H9 (cell line): Measurements from ENCODE around the gene C6orf52. TPM values are rescaled to one million over a fixed set of nuclear protein-coding genes. Genes with fewer than 3 reads are reported as not detected.
A peak's percentile ranks its signal among the peaks of the same experiment; 100 is the strongest.

ENCODE experiments used
- DNase-seq: peaks from one replicate; pipeline ENCODE4 v3.0.0-alpha.2; 2017
- H2AFZ ChIP-seq: one replicate; pipeline ENCODE4 v1.6.1; 2013; ENCODE audit warnings: mild to moderate bottlenecking, low read length, control low read depth, moderate library complexity
- H2AK5ac ChIP-seq: 2 replicates; pipeline ENCODE4 v1.6.1; 2013; ENCODE audit warnings: low read length, control low read depth, mixed read lengths; ENCODE audit not compliant: insufficient read length
- H2BK120ac ChIP-seq: one replicate; pipeline ENCODE4 v1.6.1; 2013; ENCODE audit warnings: low read depth, mild to moderate bottlenecking, low read length, control low read depth, inconsistent platforms; ENCODE audit not compliant: poor library complexity, severe bottlenecking
- H2BK12ac ChIP-seq: 2 replicates; pipeline ENCODE4 v1.6.1; 2013; ENCODE audit warnings: low read length, control low read depth, mixed read lengths, low read depth; ENCODE audit not compliant: insufficient read length
- H2BK15ac ChIP-seq: 2 replicates; pipeline ENCODE4 v1.6.1; 2013; ENCODE audit warnings: low read depth, low read length, control low read depth
- H2BK20ac ChIP-seq: one replicate; pipeline ENCODE4 v1.6.1; 2013; ENCODE audit warnings: low read depth, mild to moderate bottlenecking, low read length, control low read depth, inconsistent platforms; ENCODE audit not compliant: poor library complexity, severe bottlenecking
- H2BK5ac ChIP-seq: 2 replicates; pipeline ENCODE4 v1.6.1; 2013; ENCODE audit warnings: low read length, control low read depth, mixed read lengths; ENCODE audit not compliant: insufficient read length
- H3K14ac ChIP-seq: 2 replicates; pipeline ENCODE4 v1.6.1; 2013; ENCODE audit warnings: low read length, control low read depth; ENCODE audit not compliant: insufficient read depth
- H3K18ac ChIP-seq: 2 replicates; pipeline ENCODE4 v1.6.1; 2013; ENCODE audit warnings: low read depth, mild to moderate bottlenecking, mixed read lengths, low read length, control low read depth; ENCODE audit not compliant: insufficient read length
- H3K23ac ChIP-seq: 2 replicates; pipeline ENCODE4 v1.6.1; 2013; ENCODE audit warnings: low read length, control low read depth, mixed read lengths, low read depth; ENCODE audit not compliant: insufficient read length
- H3K23me2 ChIP-seq: 2 replicates; pipeline ENCODE4 v1.6.1; 2013; ENCODE audit warnings: low read depth, mild to moderate bottlenecking, mixed read lengths, low read length, control low read depth; ENCODE audit not compliant: insufficient read length, poor library complexity, severe bottlenecking
- H3K27ac ChIP-seq: 2 replicates; pipeline ENCODE4 v1.5.1; 2013; ENCODE audit warnings: low read length, control low read depth, mixed read lengths, low read depth; ENCODE audit not compliant: insufficient read length
- H3K27me3 ChIP-seq: 2 replicates; pipeline ENCODE4 v1.6.1; 2013; ENCODE audit warnings: low read length, control low read depth, inconsistent platforms; ENCODE audit not compliant: insufficient read depth
- H3K4ac ChIP-seq: 2 replicates; pipeline ENCODE4 v1.6.1; 2013; ENCODE audit warnings: low read depth, mild to moderate bottlenecking, control low read depth, inconsistent platforms, low read length, moderate library complexity
- H3K4me1 ChIP-seq: 2 replicates; pipeline ENCODE4 v1.6.1; 2013; ENCODE audit warnings: low read length, control low read depth, inconsistent platforms; ENCODE audit not compliant: insufficient read depth
- H3K4me2 ChIP-seq: 2 replicates; pipeline ENCODE4 v1.6.1; 2013; ENCODE audit warnings: low read length, control low read depth, mixed read lengths; ENCODE audit not compliant: insufficient read length, insufficient read depth
- H3K56ac ChIP-seq: 2 replicates; pipeline ENCODE4 v1.6.1; 2013; ENCODE audit warnings: low read depth, mild to moderate bottlenecking, mixed read lengths, low read length, control low read depth; ENCODE audit not compliant: insufficient read length
- H3K79me1 ChIP-seq: 2 replicates; pipeline ENCODE4 v1.6.1; 2013; ENCODE audit warnings: low read depth, mild to moderate bottlenecking, moderate library complexity, low read length, control low read depth, inconsistent platforms; ENCODE audit not compliant: insufficient read depth, poor library complexity, severe bottlenecking
- H3K79me2 ChIP-seq: 2 replicates; pipeline ENCODE4 v1.6.1; 2013; ENCODE audit warnings: low read length, control low read depth, inconsistent platforms; ENCODE audit not compliant: insufficient read depth
- H3K9ac ChIP-seq: 2 replicates; pipeline ENCODE4 v1.6.1; 2013; ENCODE audit warnings: low read length, control low read depth, mixed read lengths; ENCODE audit not compliant: insufficient read length; ENCODE audit errors: extremely low read depth
- H3K9me3 ChIP-seq: one replicate; pipeline ENCODE4 v1.6.1; 2013; ENCODE audit warnings: low read depth, low read length, inconsistent platforms; ENCODE audit not compliant: control insufficient read depth
- H3T11ph ChIP-seq: one replicate; pipeline ENCODE4 v1.6.1; 2013; ENCODE audit warnings: mild to moderate bottlenecking, low read length, control low read depth, inconsistent platforms
- H4K20me1 ChIP-seq: one replicate; pipeline ENCODE4 v1.6.1; 2013; ENCODE audit not compliant: control insufficient read depth, insufficient read length, insufficient read depth
- H4K5ac ChIP-seq: 2 replicates; pipeline ENCODE4 v1.6.1; 2013; ENCODE audit warnings: low read depth, mild to moderate bottlenecking, mixed read lengths, low read length, control low read depth; ENCODE audit not compliant: insufficient read length
- H4K8ac ChIP-seq: replicated peaks from 2 replicates; pipeline ENCODE4 v1.6.1; 2013; ENCODE audit warnings: low read length, control low read depth, mixed read lengths, low read depth; ENCODE audit not compliant: insufficient read length
- H4K91ac ChIP-seq: 2 replicates; pipeline ENCODE4 v1.6.1; 2013; ENCODE audit warnings: low read depth, mild to moderate bottlenecking, moderate library complexity, mixed read lengths, low read length, control low read depth; ENCODE audit not compliant: insufficient read length
- H3K27ac Mint-ChIP-seq, 3 experiments: 2 replicates in 2 of 3; 3 replicates in 1 of 3; pipeline ENCODE4 v1.8.0; 2020 to 2021; ENCODE audit warnings: mixed read lengths in 3 of 3, mild to moderate bottlenecking in 1 of 3, moderate library complexity in 1 of 3
- H3K27me3 Mint-ChIP-seq: 2 replicates; pipeline ENCODE4 v1.8.0; 2021; ENCODE audit warnings: low read depth, mild to moderate bottlenecking, moderate library complexity, mixed read lengths
- H3K36me3 Mint-ChIP-seq, 3 experiments: 2 replicates in 2 of 3; 3 replicates in 1 of 3; pipeline ENCODE4 v1.8.0; 2020 to 2021; ENCODE audit warnings: low read depth in 3 of 3, mixed read lengths in 3 of 3; ENCODE audit not compliant: insufficient read depth in 1 of 3
- H3K4me1 Mint-ChIP-seq, 2 experiments: 2 replicates each; pipeline ENCODE4 v1.8.0; 2020; ENCODE audit warnings: mixed read lengths in 2 of 2
- H3K4me3 Mint-ChIP-seq, 2 experiments: 2 replicates in 1 of 2; 3 replicates in 1 of 2; pipeline ENCODE4 v1.8.0; 2020 to 2021; ENCODE audit warnings: mild to moderate bottlenecking in 2 of 2, mixed read lengths in 2 of 2, moderate library complexity in 1 of 2
- H3K9me3 Mint-ChIP-seq, 2 experiments: 2 replicates in 1 of 2; 3 replicates in 1 of 2; pipeline ENCODE4 v1.8.0; 2020; ENCODE audit warnings: mild to moderate bottlenecking in 2 of 2, mixed read lengths in 2 of 2, moderate library complexity in 1 of 2
- CTCF ChIP-seq: fragments of 200-600 bp; sonication (generic); conservative IDR thresholded peaks from 3 replicates; pipeline ENCODE4 v1.8.0; 2021; ENCODE audit warnings: antibody characterized with exemption, mild to moderate bottlenecking
- WGBS: extraction: QIAGEN DNeasy Blood & Tissue Kit; methylation state at CpG from one replicate; pipeline ENCODE4 v1.1.7; 2013; ENCODE audit warnings: missing lambda C conversion rate, low lambda C conversion rate, mixed read lengths; ENCODE audit not compliant: insufficient read length; ENCODE audit errors: extremely low coverage; 5-methylcytosine and 5-hydroxymethylcytosine counted together
- total RNA-seq: library from RNA; stranded (reverse); gene quantifications from 2 replicates; pipeline ENCODE4 v1.2.1, GENCODE V29; 2021

The C6orf52 gene
- total RNA-seq, 1 experiment from 2014 or later: 1.8 TPM

DNA sequence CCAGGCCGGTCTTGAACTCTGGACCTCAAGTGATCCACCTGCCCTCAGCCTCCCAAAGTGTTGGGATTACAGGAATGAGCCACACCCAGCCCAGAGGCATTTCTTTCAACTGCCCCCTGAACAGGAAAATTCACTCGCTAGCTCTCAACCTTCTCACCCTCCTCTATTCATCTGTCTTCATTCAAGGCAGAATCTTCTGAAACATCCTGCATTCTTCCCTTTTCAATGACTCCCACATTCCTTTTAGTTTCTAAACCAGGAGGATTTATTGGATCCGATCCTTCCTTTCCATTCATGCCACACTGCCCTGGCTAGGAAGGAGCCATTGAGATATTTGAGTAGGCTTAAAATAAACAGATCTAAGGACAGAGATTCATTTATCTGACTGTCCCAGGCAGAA lies 52.9 kb downstream of the C6orf52 start:
- peak overlapping the region in 1 of 3 experiments; percentile 59; a peak in 3 of 7 replicates for H3K27ac Mint-ChIP-seq
- WGBS: no CpG with 5 or more reads among the region's 3 CpGs
- no peak overlapping the region for H3K27ac ChIP-seq

More for the DNA sequence above, 52.9 kb downstream of the C6orf52 start:
- Histone ChIP-seq H2AFZ (no peak overlapping the region), H2BK20ac (no peak overlapping the region), H3K18ac (no peak overlapping the region), H4K20me1 (no peaks in the 10 kb centered on the region), H4K8ac (no peak overlapping the region), H2BK12ac (no peak overlapping the region), H4K91ac (no peak overlapping the region), H3K79me1 (no peaks in the 10 kb centered on the region), H2AK5ac (no peak overlapping the region), H3K27me3 (no peaks in the 10 kb centered on the region), H3K14ac (no peak overlapping the region), H2BK5ac (no peak overlapping the region), H3K23ac (no peak overlapping the region), H2BK15ac (no peak overlapping the region), H3K9me3 (no peaks in the 10 kb centered on the region), H2BK120ac (no peak overlapping the region), H3K4ac (no peak overlapping the region), H4K5ac (no peak overlapping the region), H3K79me2 (no peaks in the 10 kb centered on the region), H3K56ac (no peak overlapping the region), H3K4me2 (no peak overlapping the region), H3K23me2 (no peaks in the 10 kb centered on the region), H3K9ac (no peak overlapping the region), H3K4me1 (no peaks in the 10 kb centered on the region), H3T11ph (no peak overlapping the region)
- peaks cover 0 to 9% (median 0%) of the 10 kb centered on the region in 3 experiments; a peak in 4 of 7 replicates for H3K36me3 Mint-ChIP-seq
- TF ChIP-seq CTCF: no peak
- no peaks in the 10 kb centered on the region for H3K27me3 Mint-ChIP-seq
- H3K9me3 Mint-ChIP-seq: peaks cover 5 to 10% of the 10 kb centered on the region in 2 experiments; a peak in 4 of 5 replicates
- no peak for DNase-seq
- no peak overlapping the region for H3K4me3 Mint-ChIP-seq
- peaks cover 7 to 11% of the 10 kb centered on the region in 2 experiments for H3K4me1 Mint-ChIP-seq
